Stomach (tissue), 4 donors: ENCODE measurements around the gene MAN2A1.
A peak's percentile ranks its signal among the peaks of the same experiment; 100 is the strongest.

Source experiments
- CTCF ChIP-seq, 7 experiments: fragments of 450-650 bp in 4 of 7; fragments of 200-600 bp in 3 of 7; sonication (generic) in 3 of 7; IDR thresholded peaks; one replicate each; pipeline ENCODE4 v1.5.1; 2016 to 2019; ENCODE audit warnings: antibody characterized with exemption in 7 of 7, control low read depth in 2 of 7, mild to moderate bottlenecking in 1 of 7
- EP300 ChIP-seq: sonication (generic); formaldehyde crosslinking; IDR thresholded peaks from one replicate; pipeline ENCODE4 v1.6.1; 2017; ENCODE audit warnings: antibody characterized with exemption
- POLR2A ChIP-seq, 4 donors: fragments of 450-650 bp; IDR thresholded peaks; one replicate each; pipeline ENCODE4 v1.6.1; 2016; ENCODE audit warnings: antibody characterized with exemption in 4 of 4, control low read depth in 2 of 4, mild to moderate bottlenecking in 1 of 4, moderate library complexity in 1 of 4
- POLR2AphosphoS5 ChIP-seq, 3 donors: sonication (generic); formaldehyde crosslinking; IDR thresholded peaks; one replicate each; pipeline ENCODE4 v1.6.1; 2016; ENCODE audit warnings: antibody characterized with exemption in 3 of 3

DNA sequence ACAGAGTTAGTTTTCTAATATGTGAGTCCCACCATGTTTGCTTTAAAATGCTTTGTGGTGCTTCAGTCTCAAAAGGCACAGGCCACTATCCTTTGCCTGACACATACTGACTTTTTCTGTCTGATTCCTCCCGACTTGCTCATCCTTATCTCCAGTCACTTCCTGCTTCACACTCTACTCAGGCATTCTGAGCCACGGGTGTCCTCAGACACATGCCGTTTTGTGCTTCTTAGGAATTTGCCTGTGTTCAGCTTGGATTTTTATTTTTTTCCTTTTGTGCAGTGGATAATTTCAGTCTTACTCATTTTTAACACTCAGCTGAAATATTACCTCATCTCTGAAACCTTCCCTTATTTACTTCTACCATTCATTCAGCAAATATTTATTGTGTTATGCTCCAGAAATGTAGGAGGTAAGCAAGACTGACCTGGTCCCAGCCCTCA lies 54.1 kb downstream of the MAN2A1 start:
- TF ChIP-seq CTCF (IDR thresholded peaks at IDR 0.05) (no peak), POLR2AphosphoS5 (IDR thresholded peaks at IDR 0.05) (peak in 1 of 3 donors; percentile 31), EP300 (no peak), POLR2A (IDR thresholded peaks at IDR 0.05) (no peak)
